Ascending aorta (tissue), 2 donors: ENCODE measurements around the gene ADARB1. TPM values are rescaled to one million over a fixed set of nuclear protein-coding genes. Genes with fewer than 3 reads are reported as not detected.

ENCODE experiments used
- DNase-seq, 2 donors: peaks; one replicate each; pipeline ENCODE4 v3.0.0-alpha.2; 2019; ENCODE audit warnings: low spot score in 2 of 2
- H3K27ac ChIP-seq, 2 donors: fragments of 200-600 bp; sonication (generic); one replicate each; pipeline ENCODE4 v1.5.1; 2016 to 2017; ENCODE audit warnings: mild to moderate bottlenecking in 1 of 2
- H3K27me3 ChIP-seq: fragments of 200-600 bp; sonication (generic); one replicate; pipeline ENCODE4 v1.5.1; 2017
- H3K36me3 ChIP-seq, 2 donors: fragments of 200-600 bp; sonication (generic); one replicate each; pipeline ENCODE4 v1.5.1; 2016
- H3K4me1 ChIP-seq, 2 donors: fragments of 200-600 bp; sonication (generic); one replicate each; pipeline ENCODE4 v1.5.1; 2016 to 2017; ENCODE audit warnings: mild to moderate bottlenecking in 1 of 2
- H3K4me3 ChIP-seq, 2 donors: fragments of 200-600 bp; sonication (generic); one replicate each; pipeline ENCODE4 v1.5.1; 2016 to 2017; ENCODE audit warnings: mild to moderate bottlenecking in 1 of 2
- H3K9me3 ChIP-seq, 2 donors: fragments of 200-600 bp; sonication (generic); one replicate each; pipeline ENCODE4 v1.5.1; 2016
- CTCF ChIP-seq, 3 experiments: fragments of 200-600 bp in 2 of 3; fragments of 450-650 bp in 1 of 3; sonication (generic) in 2 of 3; IDR thresholded peaks; one replicate each; pipeline ENCODE4 v1.5.1; 2016 to 2019; ENCODE audit warnings: antibody characterized with exemption in 3 of 3, mild to moderate bottlenecking in 1 of 3, moderate library complexity in 1 of 3
- intact Hi-C: fragments of 100-400 bp; cut with DNase I; formaldehyde crosslinking; loops from one replicate; pipeline ENCODE4 v1.15.1; 2023
- total RNA-seq: library from RNA; depleted of rRNA; stranded (reverse); fragments of >200 nt; gene quantifications from one replicate; pipeline ENCODE4 v1.1.0, GENCODE V29; 2016

ADARB1 gene
- total RNA-seq, 1 donor from 2014 or later = 82.9 TPM

GRCh38 chr21:45048026-45048698 lies 26.2 kb upstream of the ADARB1 start:
- Histone ChIP-seq H3K9me3 (peaks cover 0 to 8% of the 10 kb centered on the region in 2 donors), H3K27me3 (no peaks in the 10 kb centered on the region), H3K36me3 (no peaks in the 10 kb centered on the region), H3K4me3 (no peak overlapping the region), H3K4me1 (peaks cover 19 to 49% of the 10 kb centered on the region in 2 donors), H3K27ac (peak overlapping the region; percentile 98 to 99)
- intact Hi-C loops = loop anchor here (2.0 kb wide), 1 partner anchor 17 kb away; no protein-coding TSS in a partner anchor
- no peak for TF ChIP-seq CTCF (IDR thresholded peaks at IDR 0.05)
- DNase-seq = peak in 1 of 2 donors; percentile 62

GRCh38 chr21:45048968-45049367 lies 25.4 kb upstream of the ADARB1 start:
- Histone ChIP-seq H3K4me1 (peaks cover 19 to 52% of the 10 kb centered on the region in 2 donors), H3K27me3 (no peaks in the 10 kb centered on the region), H3K36me3 (no peaks in the 10 kb centered on the region), H3K9me3 (peaks cover 0 to 8% of the 10 kb centered on the region in 2 donors), H3K27ac (peak overlapping the region; percentile 98 to 99), H3K4me3 (no peak overlapping the region)
- DNase-seq = no peak
- no peak for TF ChIP-seq CTCF (IDR thresholded peaks at IDR 0.05)
- intact Hi-C loops = loop anchor here (2.0 kb wide), 1 partner anchor 18 kb away; no protein-coding TSS in a partner anchor

- DNase-seq = peak in 1 of 2 donors; percentile 75
- H3K27me3 ChIP-seq = no peaks in the 10 kb centered on the region
- no peak for TF ChIP-seq CTCF (IDR thresholded peaks at IDR 0.05)
- H3K27ac ChIP-seq = peak overlapping the region; percentile 98 to 99
- no peaks in the 10 kb centered on the region for H3K36me3 ChIP-seq
- intact Hi-C loops = loop anchor here (1.0 to 10.0 kb wide), 7 partner anchors 19 to 175 kb away; partner anchors contain the start of genes ADARB1 and PTTG1IP
- H3K9me3 ChIP-seq = peaks cover 0 to 8% of the 10 kb centered on the region in 2 donors
- H3K4me3 ChIP-seq = peak overlapping the region in 1 of 2 donors; percentile 5
- peaks cover 19 to 52% of the 10 kb centered on the region in 2 donors for H3K4me1 ChIP-seq
Measured at GRCh38 chr21:45049714-45050344, 24.6 kb upstream of the ADARB1 start.

GRCh38 chr21:45050345-45050796 lies 24.0 kb upstream of the ADARB1 start:
- H3K27ac ChIP-seq = peak overlapping the region; percentile 98 to 99
- H3K4me1 ChIP-seq = peaks cover 21 to 52% of the 10 kb centered on the region in 2 donors
- DNase-seq = peak; percentile 65 to 96
- no peak for TF ChIP-seq CTCF (IDR thresholded peaks at IDR 0.05)
- H3K36me3 ChIP-seq = no peaks in the 10 kb centered on the region
- intact Hi-C loops = loop anchor here (1.0 to 10.0 kb wide), 6 partner anchors 24 to 176 kb away; partner anchors contain the start of genes ADARB1 and PTTG1IP
- H3K27me3 ChIP-seq = no peaks in the 10 kb centered on the region
- H3K9me3 ChIP-seq = peaks cover 0 to 8% of the 10 kb centered on the region in 2 donors
- H3K4me3 ChIP-seq = peak overlapping the region in 1 of 2 donors; percentile 5

- peak in 1 of 2 donors; percentile 88 for DNase-seq
- intact Hi-C loops = loop anchor here (1.0 to 10.0 kb wide), 6 partner anchors 24 to 176 kb away; partner anchors contain the start of genes ADARB1 and PTTG1IP
- Histone ChIP-seq H3K27me3 (no peaks in the 10 kb centered on the region), H3K9me3 (peaks cover 0 to 8% of the 10 kb centered on the region in 2 donors), H3K36me3 (no peaks in the 10 kb centered on the region), H3K4me3 (no peak overlapping the region), H3K27ac (peak overlapping the region; percentile 98 to 99), H3K4me1 (peaks cover 21 to 55% of the 10 kb centered on the region in 2 donors)
- TF ChIP-seq CTCF (IDR thresholded peaks at IDR 0.05) = no peak
Measured at GRCh38 chr21:45050797-45051489, 23.4 kb upstream of the ADARB1 start.
